GM13976 (cell line): ENCODE data around the gene CDC40.
"Not testable (repeated sequence)": the region's sequence is repeated elsewhere in the genome, so short reads cannot be mapped to it uniquely, and the experiment has no call there.

Experiments used
- DNase-seq: peaks from one replicate; pipeline ENCODE4 v3.0.0; 2012; ENCODE audit warnings: low spot score
- in situ Hi-C: fragments of 300-500 bp; cut with MboI; formaldehyde crosslinking; loops from one replicate; pipeline ENCODE4 v1.12.0; 2022; ENCODE audit warnings: low sequenced_read_pairs, mixed read lengths, inconsistent platforms; ENCODE audit not compliant: unreplicated experiment
- TF ChIP-seq, protein P1 (sequence below): IDR thresholded peaks from 2 replicates; pipeline ENCODE4 v1.5.1; 2012; ENCODE audit warnings: borderline replicate concordance, mild to moderate bottlenecking; ENCODE audit not compliant: insufficient read depth; ENCODE audit errors: extremely low read depth, missing control alignments, control extremely low read depth

CDC40 gene

DNA sequence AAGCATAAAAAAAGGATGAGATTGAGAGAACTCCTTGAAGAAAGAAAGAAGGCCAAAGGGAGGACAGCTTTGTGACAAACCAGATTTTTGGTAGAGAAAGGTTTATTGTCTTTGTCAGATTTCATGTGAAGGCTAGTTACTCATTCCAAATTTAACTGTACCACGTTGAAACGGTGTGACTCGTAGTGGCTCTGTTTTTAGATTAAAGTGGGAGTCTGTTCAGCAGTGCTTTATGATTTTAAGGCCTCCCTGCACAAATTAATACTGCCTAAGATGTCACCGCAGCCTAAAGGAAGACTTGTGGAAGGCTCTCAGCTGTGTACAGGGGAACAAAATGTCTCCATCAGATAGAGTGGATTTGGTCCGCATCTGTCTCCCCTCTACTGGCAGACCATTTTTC, 35.9 kb downstream of the CDC40 start:
- in situ Hi-C loops: no loop called here
- no peak for DNase-seq

DNA sequence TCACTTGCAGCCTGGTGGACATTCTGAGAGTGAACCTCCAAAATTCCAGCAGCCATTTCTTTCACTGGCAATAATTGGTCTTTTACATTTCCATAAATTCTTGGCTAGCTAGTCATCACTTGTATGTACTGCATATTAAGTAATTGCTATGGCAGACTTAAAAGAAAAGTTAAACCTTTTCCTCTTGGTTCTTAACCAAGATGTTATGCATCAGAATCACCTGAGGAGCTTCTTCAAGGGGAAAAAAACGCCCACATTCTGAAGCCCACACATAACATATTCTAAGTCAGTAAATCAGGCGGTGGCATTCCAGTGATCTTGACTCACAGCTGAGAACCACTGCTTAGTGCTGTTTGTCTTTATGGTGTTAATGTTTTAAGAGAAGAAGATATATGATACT, 37.0 kb downstream of the CDC40 start:
- in situ Hi-C loops: no loop called here
- no peak for DNase-seq
- TF ChIP-seq, protein P1, sequence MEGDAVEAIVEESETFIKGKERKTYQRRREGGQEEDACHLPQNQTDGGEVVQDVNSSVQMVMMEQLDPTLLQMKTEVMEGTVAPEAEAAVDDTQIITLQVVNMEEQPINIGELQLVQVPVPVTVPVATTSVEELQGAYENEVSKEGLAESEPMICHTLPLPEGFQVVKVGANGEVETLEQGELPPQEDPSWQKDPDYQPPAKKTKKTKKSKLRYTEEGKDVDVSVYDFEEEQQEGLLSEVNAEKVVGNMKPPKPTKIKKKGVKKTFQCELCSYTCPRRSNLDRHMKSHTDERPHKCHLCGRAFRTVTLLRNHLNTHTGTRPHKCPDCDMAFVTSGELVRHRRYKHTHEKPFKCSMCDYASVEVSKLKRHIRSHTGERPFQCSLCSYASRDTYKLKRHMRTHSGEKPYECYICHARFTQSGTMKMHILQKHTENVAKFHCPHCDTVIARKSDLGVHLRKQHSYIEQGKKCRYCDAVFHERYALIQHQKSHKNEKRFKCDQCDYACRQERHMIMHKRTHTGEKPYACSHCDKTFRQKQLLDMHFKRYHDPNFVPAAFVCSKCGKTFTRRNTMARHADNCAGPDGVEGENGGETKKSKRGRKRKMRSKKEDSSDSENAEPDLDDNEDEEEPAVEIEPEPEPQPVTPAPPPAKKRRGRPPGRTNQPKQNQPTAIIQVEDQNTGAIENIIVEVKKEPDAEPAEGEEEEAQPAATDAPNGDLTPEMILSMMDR: no peak

More for the DNA sequence above, 35.9 kb downstream of the CDC40 start:
- TF ChIP-seq, protein P1: no peak

DNA sequence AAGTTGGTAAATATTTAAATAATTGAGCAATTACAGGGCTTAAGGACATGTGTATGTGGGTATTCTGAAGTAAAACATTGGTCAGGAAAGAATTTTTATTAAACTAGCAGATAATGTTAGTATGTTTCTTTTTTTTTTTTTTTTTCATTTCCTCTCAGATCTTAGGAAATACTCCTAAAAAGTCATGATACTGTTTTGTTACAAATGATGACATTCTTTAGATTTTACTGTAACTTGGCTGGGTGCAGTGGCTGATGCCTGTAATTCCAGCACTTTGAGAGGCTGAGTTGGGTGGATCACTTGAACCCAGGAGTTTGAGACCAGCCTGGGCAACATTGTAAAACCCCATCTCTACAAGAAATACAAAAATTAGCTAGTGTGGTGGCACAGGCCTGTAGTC, 41.5 kb downstream of the CDC40 start:
- TF ChIP-seq, protein P1: no peak
- in situ Hi-C loops: no loop called here

DNA sequence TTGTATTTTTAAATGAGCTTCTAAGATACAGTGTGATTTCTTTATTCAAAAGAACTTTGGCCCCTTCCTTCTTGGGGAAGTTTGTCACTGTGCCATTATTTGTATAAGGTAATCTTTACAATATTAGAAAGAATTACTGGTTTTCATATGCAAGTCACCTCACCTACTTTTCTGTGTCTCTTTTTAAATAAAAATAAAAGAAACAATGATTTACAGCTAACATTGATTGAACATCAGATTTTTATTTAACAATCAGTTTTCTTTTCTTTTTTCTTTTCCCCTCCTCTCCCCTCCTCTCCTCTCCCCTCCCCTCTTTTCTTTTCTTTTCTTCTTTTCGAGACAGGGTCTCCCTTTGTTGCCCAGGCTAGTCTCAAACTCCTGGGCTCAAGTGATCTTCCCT, 46.0 kb downstream of the CDC40 start:
- TF ChIP-seq, protein P1: no peak
- DNase-seq: no peak
- in situ Hi-C loops: no loop called here

More for the DNA sequence above, 41.5 kb downstream of the CDC40 start:
- no peak for DNase-seq

DNA sequence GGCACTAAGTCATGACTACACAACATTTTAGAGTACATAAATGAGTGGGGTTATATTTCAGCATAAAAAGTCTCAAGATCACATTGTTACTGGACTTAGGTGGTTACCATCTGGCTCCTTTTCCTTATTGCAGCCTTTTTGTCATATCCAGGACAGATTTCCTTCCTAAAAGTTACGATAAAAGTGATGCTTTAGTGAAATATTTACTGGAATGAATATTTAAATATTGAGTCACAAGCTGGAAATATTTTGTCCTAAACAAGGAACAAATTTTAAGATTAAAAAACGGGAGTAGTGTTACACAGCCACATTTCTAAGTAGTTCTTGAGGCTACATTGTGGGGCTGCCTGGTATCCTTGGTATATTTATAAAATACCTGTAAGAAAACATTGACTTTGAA, 52.2 kb downstream of the CDC40 start:
- in situ Hi-C loops: no loop called here
- DNase-seq: no peak
- TF ChIP-seq, protein P1: no peak

DNA sequence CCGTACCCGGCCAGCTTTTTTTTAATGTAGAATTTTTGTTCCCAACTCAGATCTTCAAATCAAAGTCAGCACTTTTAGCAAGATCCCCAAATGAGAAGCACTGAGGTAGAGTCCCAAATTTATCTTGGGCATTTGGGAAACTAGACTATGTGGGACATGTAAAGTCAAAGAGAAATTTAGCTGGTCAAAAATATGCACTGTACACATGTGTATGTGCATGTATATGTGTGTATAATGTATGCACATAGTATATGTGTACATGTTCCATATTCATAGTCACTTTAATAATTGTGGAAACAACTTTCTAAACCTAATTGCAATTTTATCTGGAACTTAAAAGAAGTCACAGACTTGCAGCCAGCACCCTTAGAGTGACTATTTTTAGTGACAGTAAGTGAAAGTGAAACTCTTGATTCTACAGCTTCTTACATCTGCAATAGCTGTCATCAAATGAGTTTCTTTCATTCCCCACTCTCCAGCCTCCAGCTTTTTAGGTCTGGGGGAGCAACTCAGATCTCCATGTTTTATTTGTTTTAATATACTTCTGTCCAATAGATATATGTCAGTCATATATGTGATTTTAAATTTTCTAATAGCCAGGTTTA, 53.6 kb downstream of the CDC40 start:
- peak; percentile 75 for DNase-seq
- TF ChIP-seq, protein P1: no peak
- in situ Hi-C loops: no loop called here

DNA sequence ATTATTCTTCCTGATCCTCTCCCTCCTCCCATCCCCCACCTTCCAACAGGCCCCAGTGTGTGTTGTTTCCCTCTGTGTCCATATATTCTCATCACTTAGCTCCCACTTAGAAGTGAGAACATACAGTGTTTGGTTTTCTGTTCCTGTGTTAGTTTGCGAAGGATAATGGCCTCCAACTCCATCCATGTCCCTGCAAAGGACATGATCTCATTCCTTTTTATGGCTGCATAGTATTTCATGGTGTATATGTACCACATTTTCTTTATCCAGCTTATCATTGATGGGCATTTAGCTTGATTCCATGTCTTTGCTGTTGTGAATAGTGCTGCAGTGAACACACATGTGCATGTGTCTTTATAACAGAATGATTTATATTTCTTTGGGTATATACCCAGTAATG, 55.8 kb downstream of the CDC40 start:
- in situ Hi-C loops, DNase-seq: not testable (repeated sequence)
